ENCODE results near the gene COL23A1.

COL23A1 gene

DNA sequence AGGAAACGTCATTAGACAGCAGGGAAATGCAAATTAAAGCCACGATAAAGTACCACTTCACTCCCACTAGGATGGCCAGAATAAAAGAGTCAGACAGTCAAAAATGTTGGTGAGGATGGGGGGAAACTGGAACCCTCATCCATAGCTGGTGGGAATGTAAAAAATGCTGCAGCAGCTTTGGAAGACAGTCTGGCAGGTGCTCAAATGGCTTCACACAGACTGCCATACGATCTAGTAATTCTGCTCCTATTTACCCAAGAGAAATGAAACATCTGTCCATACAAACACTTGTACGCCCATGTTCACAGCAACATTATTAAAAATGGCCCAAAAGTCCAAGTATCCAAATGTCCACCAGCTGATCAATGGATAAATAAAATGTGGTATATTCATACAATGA, 198.7 kb downstream of the COL23A1 start:
- DNase-seq (ENCODE audit: low spot score) = no peak
- Histone ChIP-seq H3K14ac (ENCODE audit: low read length) (no peak overlapping the region), H4K91ac (ENCODE audit: low read depth, low read length, poor library complexity) (no peak overlapping the region), H3K18ac (ENCODE audit: low read length) (no peak overlapping the region), H3K79me1 (ENCODE audit: low read depth, low read length) (no peaks in the 10 kb centered on the region), H3K36me3 (replicated peaks in 1 of 2; ENCODE audit: control insufficient read depth in 2 of 2, insufficient read depth in 2 of 2, low read length in 2 of 2) (no peaks in the 10 kb centered on the region), H3K4me1 (ENCODE audit: control insufficient read depth in 2 of 2, insufficient read depth in 1 of 2, low read depth in 1 of 2, low read length in 2 of 2) (peaks cover 8 to 23% of the 10 kb centered on the region in 2 donors), H3K27me3 (ENCODE audit: control insufficient read depth in 3 of 3, insufficient read depth in 3 of 3, low read depth in 1 of 3, low read length in 3 of 3) (no peaks in the 10 kb centered on the region), H4K8ac (ENCODE audit: low read depth, low read length) (no peak overlapping the region), H2BK120ac (ENCODE audit: low read depth, low read length) (no peak overlapping the region), H2AFZ (ENCODE audit: low read length) (no peak overlapping the region), H3K23ac (ENCODE audit: low read depth, low read length, poor library complexity) (no peak overlapping the region), H3K4me3 (ENCODE audit: low read length in 2 of 2) (no peak overlapping the region), H2BK12ac (ENCODE audit: low read length) (no peak overlapping the region), H2AK5ac (ENCODE audit: low read depth, low read length) (no peak overlapping the region), H2BK15ac (ENCODE audit: low read length) (no peak overlapping the region), H3K4ac (ENCODE audit: low read length) (no peak overlapping the region), H3K9ac (ENCODE audit: low read depth, low read length, poor library complexity) (no peak overlapping the region), H2BK5ac (ENCODE audit: low read length) (no peak overlapping the region), H3K4me2 (ENCODE audit: insufficient read depth, low read length, poor library complexity, severe bottlenecking) (no peak overlapping the region), H3K27ac (replicated peaks; ENCODE audit: low read length) (no peak overlapping the region), H3K9me3 (replicated peaks in 1 of 2; ENCODE audit: control insufficient read depth in 2 of 2, insufficient read depth in 1 of 2, low read depth in 1 of 2, low read length in 2 of 2) (no peaks in the 10 kb centered on the region)
- no CpG with 5 or more reads among the region's 4 CpGs for WGBS, 2 donors (ENCODE audit: extremely low coverage in 2 of 2, insufficient read length in 2 of 2, insufficient replicate concordance in 1 of 2)

DNA sequence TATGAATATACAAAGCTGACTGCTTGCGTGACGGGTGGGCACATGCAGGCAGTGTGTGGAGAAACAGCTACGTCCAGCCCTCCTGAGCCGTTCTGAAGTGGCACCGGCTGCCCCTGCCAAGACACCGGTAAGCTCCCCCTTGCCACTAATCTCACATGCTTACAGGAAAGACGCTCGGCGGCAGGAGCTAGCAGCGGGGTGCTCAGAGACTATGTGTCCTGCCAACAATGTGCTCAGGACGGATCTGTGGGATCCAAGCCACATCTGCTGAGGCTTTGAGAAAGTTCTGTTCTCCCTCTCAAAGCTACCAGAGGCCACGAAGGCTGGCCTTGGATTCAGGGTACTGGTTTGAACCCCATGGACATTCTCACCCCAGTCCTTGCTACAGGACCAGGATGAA, 200.4 kb downstream of the COL23A1 start:
- Histone ChIP-seq H2AFZ (ENCODE audit: low read length) (no peak overlapping the region), H2AK5ac (ENCODE audit: low read depth, low read length) (no peak overlapping the region), H2BK5ac (ENCODE audit: low read length) (no peak overlapping the region), H3K27me3 (ENCODE audit: control insufficient read depth in 3 of 3, insufficient read depth in 3 of 3, low read depth in 1 of 3, low read length in 3 of 3) (no peaks in the 10 kb centered on the region), H3K4me3 (ENCODE audit: low read length in 2 of 2) (no peak overlapping the region), H2BK12ac (ENCODE audit: low read length) (no peak overlapping the region), H3K4me2 (ENCODE audit: insufficient read depth, low read length, poor library complexity, severe bottlenecking) (no peak overlapping the region), H3K4me1 (ENCODE audit: control insufficient read depth in 2 of 2, insufficient read depth in 1 of 2, low read depth in 1 of 2, low read length in 2 of 2) (peaks cover 12 to 27% of the 10 kb centered on the region in 2 donors), H2BK15ac (ENCODE audit: low read length) (peak overlapping the region; percentile 52), H3K79me1 (ENCODE audit: low read depth, low read length) (no peaks in the 10 kb centered on the region), H3K18ac (ENCODE audit: low read length) (peak overlapping the region; percentile 21), H4K8ac (ENCODE audit: low read depth, low read length) (no peak overlapping the region), H3K9ac (ENCODE audit: low read depth, low read length, poor library complexity) (no peak overlapping the region), H3K23ac (ENCODE audit: low read depth, low read length, poor library complexity) (peak overlapping the region; percentile 10), H3K9me3 (replicated peaks in 1 of 2; ENCODE audit: control insufficient read depth in 2 of 2, insufficient read depth in 1 of 2, low read depth in 1 of 2, low read length in 2 of 2) (no peaks in the 10 kb centered on the region), H3K36me3 (replicated peaks in 1 of 2; ENCODE audit: control insufficient read depth in 2 of 2, insufficient read depth in 2 of 2, low read length in 2 of 2) (no peaks in the 10 kb centered on the region), H3K14ac (ENCODE audit: low read length) (peak overlapping the region; percentile 27), H3K4ac (ENCODE audit: low read length) (no peak overlapping the region), H4K91ac (ENCODE audit: low read depth, low read length, poor library complexity) (no peak overlapping the region), H2BK120ac (ENCODE audit: low read depth, low read length) (no peak overlapping the region), H3K27ac (replicated peaks; ENCODE audit: low read length) (no peak overlapping the region)
- no CpG with 5 or more reads among the region's 12 CpGs for WGBS, 2 donors (ENCODE audit: extremely low coverage in 2 of 2, insufficient read length in 2 of 2, insufficient replicate concordance in 1 of 2)
- DNase-seq (ENCODE audit: low spot score) = no peak

DNA sequence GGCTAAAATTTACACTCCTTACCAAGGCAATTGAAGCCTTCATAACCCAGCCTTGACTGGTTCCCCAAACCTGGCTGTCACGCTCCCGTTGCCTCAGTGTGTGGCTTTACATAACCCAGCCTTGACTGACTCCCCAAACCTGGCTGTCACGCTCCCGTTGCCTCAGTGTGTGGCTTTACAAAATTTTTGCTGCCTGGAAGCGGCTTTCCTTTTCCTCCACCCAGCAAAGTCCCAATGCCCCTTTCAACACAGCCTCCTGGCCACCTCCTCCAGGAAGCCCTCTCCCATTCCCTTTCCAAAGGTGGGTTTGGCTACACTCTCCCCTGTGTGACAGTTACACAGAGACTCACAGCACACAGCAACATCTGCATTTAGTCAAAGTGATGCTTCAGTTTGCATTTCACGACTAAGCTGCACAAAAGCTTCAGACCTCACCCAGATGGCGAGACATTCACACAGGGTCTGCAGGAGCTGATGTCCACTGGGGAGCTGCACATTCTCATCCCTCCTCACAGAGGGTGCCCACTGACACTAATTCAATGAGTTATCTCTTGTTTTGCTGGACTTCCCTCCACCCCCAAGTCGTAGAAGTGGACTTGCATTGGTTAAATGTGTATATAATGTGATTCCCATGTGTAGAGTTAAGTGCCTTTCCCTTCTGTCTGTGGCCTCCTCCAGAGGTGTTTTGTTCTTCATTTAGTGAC, 201.0 kb downstream of the COL23A1 start:
- Histone ChIP-seq H4K8ac (ENCODE audit: low read depth, low read length) (no peak overlapping the region), H3K4ac (ENCODE audit: low read length) (no peak overlapping the region), H2BK5ac (ENCODE audit: low read length) (no peak overlapping the region), H3K14ac (ENCODE audit: low read length) (no peak overlapping the region), H2BK15ac (ENCODE audit: low read length) (no peak overlapping the region), H3K27ac (replicated peaks; ENCODE audit: low read length) (no peak overlapping the region), H3K9me3 (replicated peaks in 1 of 2; ENCODE audit: control insufficient read depth in 2 of 2, insufficient read depth in 1 of 2, low read depth in 1 of 2, low read length in 2 of 2) (no peaks in the 10 kb centered on the region), H3K18ac (ENCODE audit: low read length) (no peak overlapping the region), H3K4me2 (ENCODE audit: insufficient read depth, low read length, poor library complexity, severe bottlenecking) (no peak overlapping the region), H3K4me3 (ENCODE audit: low read length in 2 of 2) (no peak overlapping the region), H3K27me3 (ENCODE audit: control insufficient read depth in 3 of 3, insufficient read depth in 3 of 3, low read depth in 1 of 3, low read length in 3 of 3) (no peaks in the 10 kb centered on the region), H3K9ac (ENCODE audit: low read depth, low read length, poor library complexity) (no peak overlapping the region), H3K4me1 (ENCODE audit: control insufficient read depth in 2 of 2, insufficient read depth in 1 of 2, low read depth in 1 of 2, low read length in 2 of 2) (peaks cover 14 to 32% of the 10 kb centered on the region in 2 donors), H3K36me3 (replicated peaks in 1 of 2; ENCODE audit: control insufficient read depth in 2 of 2, insufficient read depth in 2 of 2, low read length in 2 of 2) (no peaks in the 10 kb centered on the region), H4K91ac (ENCODE audit: low read depth, low read length, poor library complexity) (no peak overlapping the region), H2BK12ac (ENCODE audit: low read length) (no peak overlapping the region), H2AK5ac (ENCODE audit: low read depth, low read length) (no peak overlapping the region), H2BK120ac (ENCODE audit: low read depth, low read length) (no peak overlapping the region), H3K79me1 (ENCODE audit: low read depth, low read length) (no peaks in the 10 kb centered on the region), H2AFZ (ENCODE audit: low read length) (no peak overlapping the region), H3K23ac (ENCODE audit: low read depth, low read length, poor library complexity) (no peak overlapping the region)
- WGBS, 2 donors (ENCODE audit: extremely low coverage in 2 of 2, insufficient read length in 2 of 2, insufficient replicate concordance in 1 of 2) = no CpG with 5 or more reads among the region's 8 CpGs
- DNase-seq (ENCODE audit: low spot score) = no peak

DNA sequence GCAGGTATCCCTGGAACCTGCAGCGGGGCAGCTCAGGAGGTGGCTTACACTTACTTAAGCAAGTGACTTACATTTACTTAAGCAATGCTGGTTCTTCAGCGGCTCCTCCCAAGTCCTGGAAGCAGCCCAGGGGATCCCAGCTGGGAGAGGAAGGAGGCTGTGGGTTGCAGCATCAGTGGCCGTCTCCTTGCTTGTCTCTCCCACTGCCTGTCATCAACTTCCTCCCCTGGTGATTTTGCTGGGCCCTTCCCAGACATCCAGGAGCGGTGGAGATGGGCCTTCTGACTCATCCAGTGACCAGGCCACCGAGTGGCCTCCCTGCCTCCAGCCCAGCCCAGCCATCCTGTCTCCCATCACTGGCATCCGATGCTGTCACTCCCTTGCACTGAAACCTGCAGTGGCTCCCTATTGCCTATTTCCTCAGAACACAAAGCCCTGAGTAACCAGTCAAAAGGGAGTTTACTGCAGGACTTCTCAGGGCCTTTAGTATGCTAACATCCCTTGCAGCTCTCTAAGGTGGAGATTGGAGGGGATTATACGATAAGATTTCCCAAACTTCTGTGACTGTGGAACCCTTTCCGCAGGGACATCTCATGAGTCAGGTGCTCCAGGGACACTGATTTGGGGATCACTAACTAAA, 201.7 kb downstream of the COL23A1 start:
- H3K14ac ChIP-seq (ENCODE audit: low read length) = peak overlapping the region; percentile 43
- H3K79me1 ChIP-seq (ENCODE audit: low read depth, low read length) = no peaks in the 10 kb centered on the region
- no peak overlapping the region for H4K91ac ChIP-seq (ENCODE audit: low read depth, low read length, poor library complexity)
- H3K9me3 ChIP-seq (replicated peaks in 1 of 2; ENCODE audit: control insufficient read depth in 2 of 2, insufficient read depth in 1 of 2, low read depth in 1 of 2, low read length in 2 of 2) = no peaks in the 10 kb centered on the region
- H3K36me3 ChIP-seq (replicated peaks in 1 of 2; ENCODE audit: control insufficient read depth in 2 of 2, insufficient read depth in 2 of 2, low read length in 2 of 2) = no peaks in the 10 kb centered on the region
- peak overlapping the region; percentile 86 for H3K23ac ChIP-seq (ENCODE audit: low read depth, low read length, poor library complexity)
- H2AFZ ChIP-seq (ENCODE audit: low read length) = no peak overlapping the region
- no peak overlapping the region for H4K8ac ChIP-seq (ENCODE audit: low read depth, low read length)
- H3K9ac ChIP-seq (ENCODE audit: low read depth, low read length, poor library complexity) = no peak overlapping the region
- H3K4ac ChIP-seq (ENCODE audit: low read length) = no peak overlapping the region
- peak overlapping the region; percentile 32 for H3K18ac ChIP-seq (ENCODE audit: low read length)
- no peak overlapping the region for H2BK12ac ChIP-seq (ENCODE audit: low read length)
- H3K27ac ChIP-seq (replicated peaks; ENCODE audit: low read length) = no peak overlapping the region
- no peak overlapping the region for H3K4me3 ChIP-seq (ENCODE audit: low read length in 2 of 2)
- peaks cover 15 to 37% of the 10 kb centered on the region in 2 donors for H3K4me1 ChIP-seq (ENCODE audit: control insufficient read depth in 2 of 2, insufficient read depth in 1 of 2, low read depth in 1 of 2, low read length in 2 of 2)
- no peaks in the 10 kb centered on the region for H3K27me3 ChIP-seq (ENCODE audit: control insufficient read depth in 3 of 3, insufficient read depth in 3 of 3, low read depth in 1 of 3, low read length in 3 of 3)
- WGBS, 2 donors (ENCODE audit: extremely low coverage in 2 of 2, insufficient read length in 2 of 2, insufficient replicate concordance in 1 of 2) = no CpG with 5 or more reads among the region's 8 CpGs
- H2AK5ac ChIP-seq (ENCODE audit: low read depth, low read length) = peak overlapping the region; percentile 17
- no peak overlapping the region for H3K4me2 ChIP-seq (ENCODE audit: insufficient read depth, low read length, poor library complexity, severe bottlenecking)
- H2BK5ac ChIP-seq (ENCODE audit: low read length) = no peak overlapping the region
- no peak for DNase-seq (ENCODE audit: low spot score)
- H2BK120ac ChIP-seq (ENCODE audit: low read depth, low read length) = no peak overlapping the region
- no peak overlapping the region for H2BK15ac ChIP-seq (ENCODE audit: low read length)

All from neuronal stem cell (in vitro differentiated cells).